Kidney (tissue), 14 donors: ENCODE measurements around the gene COA1. TPM values are rescaled to one million over a fixed set of nuclear protein-coding genes. Genes with fewer than 3 reads are reported as not detected.

Experiments
- DNase-seq, 5 donors: peaks; one replicate each; pipeline ENCODE4 v3.0.0-alpha.2; 2013 to 2020
- FAIRE-seq: peaks from 2 replicates; lab custom pipeline; 2012; peaks lifted over from hg19 to GRCh38; lab: Jason Lieb, UNC
- H3K27ac ChIP-seq, 2 donors: one replicate each; pipeline ENCODE4 v1.7.0; 2013; ENCODE audit warnings: low read depth in 2 of 2, low read length in 2 of 2, inconsistent platforms in 1 of 2
- H3K27me3 ChIP-seq: one replicate; pipeline ENCODE4 v1.7.1; 2013; ENCODE audit warnings: low read length, inconsistent platforms; ENCODE audit not compliant: control insufficient read depth, insufficient read depth
- H3K36me3 ChIP-seq, 3 donors: one replicate each; pipeline versions ENCODE4 v1.7.0 to v1.7.1; 2013; ENCODE audit warnings: low read length in 3 of 3, control low read depth in 1 of 3, inconsistent platforms in 1 of 3; ENCODE audit not compliant: insufficient read depth in 3 of 3, control insufficient read depth in 2 of 3
- H3K4me1 ChIP-seq, 3 donors: one replicate each; pipeline versions ENCODE4 v1.7.0 to v1.7.1; 2013; ENCODE audit warnings: low read length in 3 of 3, inconsistent platforms in 1 of 3, low read depth in 1 of 3; ENCODE audit not compliant: control insufficient read depth in 2 of 3, insufficient read depth in 2 of 3
- H3K4me3 ChIP-seq, 3 donors: one replicate each; pipeline versions ENCODE4 v1.7.0 to v1.8.1; 2013; ENCODE audit warnings: low read length in 3 of 3, control low read depth in 1 of 3, inconsistent platforms in 1 of 3
- H3K9ac ChIP-seq, 3 donors: one replicate each; pipeline versions ENCODE4 v1.7.0 to v1.7.1; 2013; ENCODE audit warnings: low read length in 3 of 3, control low read depth in 1 of 3, inconsistent platforms in 1 of 3
- H3K9me3 ChIP-seq, 3 donors: one replicate each; pipeline versions ENCODE4 v1.7.0 to v1.7.1; 2013; ENCODE audit warnings: low read length in 3 of 3, control low read depth in 1 of 3, inconsistent platforms in 1 of 3; ENCODE audit not compliant: control insufficient read depth in 2 of 3, insufficient read depth in 1 of 3
- intact Hi-C: fragments of 100-400 bp; cut with DNase I; formaldehyde crosslinking; loops from one replicate; pipeline ENCODE4 v1.11.1; 2022
- polyA plus RNA-seq: library from polyadenylated mRNA; stranded (reverse); fragments of 350-450 nt; fragmentation: Illumina TruSeq; extraction: RNeasy Lipid Tissue Mini Kit (QIAGEN cat#74804); gene quantifications from one replicate; pipeline ENCODE4 v1.2.3, GENCODE V29; 2014; ENCODE audit warnings: low read depth, low replicate concordance; ENCODE audit not compliant: insufficient read depth
- total RNA-seq: library from RNA; stranded (reverse); fragmentation: NEBNext Ultra II Directional; extraction: Animal tissue kit (Norgen Biotek cat#: 25700); gene quantifications from one replicate; pipeline ENCODE4 v1.2.1, GENCODE V29; 2021
- TF ChIP-seq, protein P1 (sequence below): IDR thresholded peaks from 3 replicates; pipeline ENCODE4 v1.5.1; 2012; ENCODE audit warnings: mild to moderate bottlenecking, moderate library complexity, borderline replicate concordance; ENCODE audit not compliant: insufficient read depth; ENCODE audit errors: extremely low read depth
- donor health status: control.
- donor health status: control.
- donor health status: control.
- donor health status: control.
- donor health status: control.
- donor health status: DM: yes; HTN: yes; CAD: no.
- donor health status: Normal renal cell carcinoma (clear cell type).

The COA1 gene
- total and polyA plus RNA-seq, 2 donors from 2014 or later: 49.6 to 58.9 TPM

DNA sequence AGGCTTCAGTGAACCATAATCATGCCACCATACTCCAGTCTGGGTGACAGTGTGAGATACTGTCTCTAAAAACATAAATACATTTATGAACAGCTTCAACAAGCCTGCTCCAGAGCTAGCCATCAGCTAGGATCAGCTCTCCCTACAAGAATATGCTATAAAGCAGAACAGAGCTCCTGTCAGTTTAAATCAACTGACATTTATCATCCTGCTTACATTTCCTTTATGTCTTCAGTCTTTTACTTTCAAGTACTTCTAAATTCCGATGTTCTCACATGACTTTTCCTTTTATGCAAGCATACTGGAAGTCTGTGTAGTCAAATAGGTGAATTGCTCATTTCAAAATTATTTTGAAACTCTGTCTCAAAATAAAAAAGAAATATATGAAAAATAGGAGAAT lies 64.6 kb downstream of the COA1 start:
- intact Hi-C loops: no loop called here
- DNase-seq: no peak
- Histone ChIP-seq H3K9ac (no peak overlapping the region), H3K27me3 (no peaks in the 10 kb centered on the region), H3K4me3 (no peak overlapping the region), H3K4me1 (peaks cover 0 to 7% (median 0%) of the 10 kb centered on the region in 3 donors), H3K27ac (no peak overlapping the region), H3K36me3 (no peaks in the 10 kb centered on the region), H3K9me3 (peaks cover 0 to 4% (median 0%) of the 10 kb centered on the region in 3 donors)
- no peak for FAIRE-seq
- TF ChIP-seq, protein P1, sequence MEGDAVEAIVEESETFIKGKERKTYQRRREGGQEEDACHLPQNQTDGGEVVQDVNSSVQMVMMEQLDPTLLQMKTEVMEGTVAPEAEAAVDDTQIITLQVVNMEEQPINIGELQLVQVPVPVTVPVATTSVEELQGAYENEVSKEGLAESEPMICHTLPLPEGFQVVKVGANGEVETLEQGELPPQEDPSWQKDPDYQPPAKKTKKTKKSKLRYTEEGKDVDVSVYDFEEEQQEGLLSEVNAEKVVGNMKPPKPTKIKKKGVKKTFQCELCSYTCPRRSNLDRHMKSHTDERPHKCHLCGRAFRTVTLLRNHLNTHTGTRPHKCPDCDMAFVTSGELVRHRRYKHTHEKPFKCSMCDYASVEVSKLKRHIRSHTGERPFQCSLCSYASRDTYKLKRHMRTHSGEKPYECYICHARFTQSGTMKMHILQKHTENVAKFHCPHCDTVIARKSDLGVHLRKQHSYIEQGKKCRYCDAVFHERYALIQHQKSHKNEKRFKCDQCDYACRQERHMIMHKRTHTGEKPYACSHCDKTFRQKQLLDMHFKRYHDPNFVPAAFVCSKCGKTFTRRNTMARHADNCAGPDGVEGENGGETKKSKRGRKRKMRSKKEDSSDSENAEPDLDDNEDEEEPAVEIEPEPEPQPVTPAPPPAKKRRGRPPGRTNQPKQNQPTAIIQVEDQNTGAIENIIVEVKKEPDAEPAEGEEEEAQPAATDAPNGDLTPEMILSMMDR: no peak

GRCh38 chr7:43660141-43660540 lies 69.2 kb downstream of the COA1 start:
- Histone ChIP-seq H3K36me3 (no peaks in the 10 kb centered on the region), H3K9ac (no peak overlapping the region), H3K4me3 (no peak overlapping the region), H3K27me3 (no peaks in the 10 kb centered on the region), H3K4me1 (peaks cover 0 to 22% (median 4%) of the 10 kb centered on the region in 3 donors), H3K9me3 (no peaks in the 10 kb centered on the region), H3K27ac (peak overlapping the region in 1 of 2 donors; percentile 84)
- FAIRE-seq (no peak), DNase-seq (no peak)
- TF ChIP-seq, protein P1: no peak
- intact Hi-C loops: no loop called here

GRCh38 chr7:43659549-43659896 lies 69.8 kb downstream of the COA1 start:
- intact Hi-C loops: no loop called here
- TF ChIP-seq, protein P1: no peak
- FAIRE-seq: no peak

More at GRCh38 chr7:43659549-43659896, 69.8 kb downstream of the COA1 start:
- Histone ChIP-seq H3K27me3 (no peaks in the 10 kb centered on the region), H3K9ac (peak overlapping the region in 1 of 3 donors; percentile 30), H3K36me3 (no peaks in the 10 kb centered on the region), H3K27ac (peak overlapping the region; percentile 66 to 84), H3K4me3 (no peak overlapping the region), H3K4me1 (peaks cover 0 to 22% (median 4%) of the 10 kb centered on the region in 3 donors), H3K9me3 (no peaks in the 10 kb centered on the region)
- DNase-seq: no peak
